HepG2 (cell line): ENCODE results near the gene KRCC1. TPM values are rescaled to one million over a fixed set of nuclear protein-coding genes. Genes with fewer than 3 reads are reported as not detected.

ENCODE experiments used
- IRF9 ChIP-seq: sonication (generic); formaldehyde crosslinking; IDR thresholded peaks from 2 replicates; pipeline ENCODE4 v1.8.0; 2022; ENCODE audit warnings: missing genetic modification reagents, mild to moderate bottlenecking, borderline replicate concordance
- PRDM4 ChIP-seq: sonication (generic); formaldehyde crosslinking; IDR thresholded peaks from 2 replicates; pipeline ENCODE4 v1.9.0; 2021; ENCODE audit warnings: missing genetic modification reagents, borderline replicate concordance
- SNAPC4 ChIP-seq: sonication (generic); formaldehyde crosslinking; IDR thresholded peaks from 2 replicates; pipeline ENCODE4 v1.4.0; 2020; ENCODE audit warnings: mild to moderate bottlenecking, missing genetic modification reagents
- ZBTB43 ChIP-seq: sonication (generic); formaldehyde crosslinking; conservative IDR thresholded peaks from 2 replicates; pipeline ENCODE4 v1.4.0; 2020; ENCODE audit warnings: missing genetic modification reagents
- ZNF235 ChIP-seq: sonication (generic); formaldehyde crosslinking; IDR thresholded peaks from 2 replicates; pipeline ENCODE4 v1.8.1; 2023; ENCODE audit warnings: mild to moderate bottlenecking, missing genetic modification reagents, borderline replicate concordance
- ZNF678 ChIP-seq: sonication (generic); formaldehyde crosslinking; IDR thresholded peaks from 2 replicates; pipeline ENCODE4 v1.4.0; 2020; ENCODE audit warnings: mild to moderate bottlenecking, missing genetic modification reagents
- ZNF687 ChIP-seq: sonication (generic); formaldehyde crosslinking; IDR thresholded peaks from 2 replicates; pipeline ENCODE4 v1.5.1; 2020; ENCODE audit warnings: mild to moderate bottlenecking, missing genetic modification reagents, moderate library complexity
- ZNF709 ChIP-seq: sonication (generic); formaldehyde crosslinking; IDR thresholded peaks from 2 replicates; pipeline ENCODE4 v1.5.0; 2020; ENCODE audit warnings: mild to moderate bottlenecking, missing genetic modification reagents
- polyA plus RNA-seq, 8 experiments: library from polyadenylated mRNA; depleted of rRNA in 3 of 8; stranded (reverse) in 7 of 8; unstranded in 1 of 8; fragments of >200 nt; fragmentation: Illumina TruSeq in 4 of 8; extraction: Trizol in 4 of 8; gene quantifications; 2 replicates each; pipeline versions ENCODE4 v1.2.1 to v1.2.3, GENCODE V29; 2011 to 2016; ENCODE audit warnings: low read depth in 4 of 8, missing spikeins in 1 of 8, mixed read lengths in 1 of 8; ENCODE audit not compliant: insufficient read depth in 1 of 8
- total RNA-seq, 5 experiments: library from RNA; depleted of rRNA; stranded (reverse); fragments of >200 nt; fragmentation: Illumina TruSeq; extraction: Trizol; gene quantifications; 2 replicates each; pipeline ENCODE4 v1.2.3, GENCODE V29; 2016; ENCODE audit warnings: low read depth in 1 of 5

The KRCC1 gene
- total and polyA plus RNA-seq, 2 of the 13 experiments (the other 11 are each of a cell fraction or from before 2014, with no cell fraction given) = 6.5 to 7.7 TPM

- TF ChIP-seq SNAPC4 (CRISPR knock-in tag) (no peak; the same call in 1 of the 2 replicates), IRF9 (CRISPR knock-in tag) (peak; percentile 75; the same call in 1 of the 2 replicates), ZBTB43 (CRISPR knock-in tag) (peak; percentile 72; the same call in 1 of the 2 replicates), PRDM4 (CRISPR knock-in tag) (no peak), ZNF678 (CRISPR knock-in tag) (no peak), ZNF687 (CRISPR knock-in tag) (peak; percentile 97), ZNF235 (CRISPR knock-in tag) (peak; percentile 56; the same call in 1 of the 2 replicates), ZNF709 (CRISPR knock-in tag) (peak; percentile 99)
These were observed at the start of gene KRCC1 (continued) for GRCh38 chr2:88055371-88056128.
